C1 segment of cervical spinal cord (tissue), 14 donors: ENCODE measurements around the gene OGFOD3.
"Not testable (repeated sequence)": the region's sequence is repeated elsewhere in the genome, so short reads cannot be mapped to it uniquely, and the experiment has no call there.

ENCODE experiments used
- DNase-seq, 14 donors: peaks; one replicate each; lab custom pipeline; 2025; lab: John Stamatoyannopoulos, UW

The OGFOD3 gene

GRCh38 chr17:82374626-82375331, 43.6 kb downstream of the OGFOD3 start:
- DNase-seq = no peak

DNA sequence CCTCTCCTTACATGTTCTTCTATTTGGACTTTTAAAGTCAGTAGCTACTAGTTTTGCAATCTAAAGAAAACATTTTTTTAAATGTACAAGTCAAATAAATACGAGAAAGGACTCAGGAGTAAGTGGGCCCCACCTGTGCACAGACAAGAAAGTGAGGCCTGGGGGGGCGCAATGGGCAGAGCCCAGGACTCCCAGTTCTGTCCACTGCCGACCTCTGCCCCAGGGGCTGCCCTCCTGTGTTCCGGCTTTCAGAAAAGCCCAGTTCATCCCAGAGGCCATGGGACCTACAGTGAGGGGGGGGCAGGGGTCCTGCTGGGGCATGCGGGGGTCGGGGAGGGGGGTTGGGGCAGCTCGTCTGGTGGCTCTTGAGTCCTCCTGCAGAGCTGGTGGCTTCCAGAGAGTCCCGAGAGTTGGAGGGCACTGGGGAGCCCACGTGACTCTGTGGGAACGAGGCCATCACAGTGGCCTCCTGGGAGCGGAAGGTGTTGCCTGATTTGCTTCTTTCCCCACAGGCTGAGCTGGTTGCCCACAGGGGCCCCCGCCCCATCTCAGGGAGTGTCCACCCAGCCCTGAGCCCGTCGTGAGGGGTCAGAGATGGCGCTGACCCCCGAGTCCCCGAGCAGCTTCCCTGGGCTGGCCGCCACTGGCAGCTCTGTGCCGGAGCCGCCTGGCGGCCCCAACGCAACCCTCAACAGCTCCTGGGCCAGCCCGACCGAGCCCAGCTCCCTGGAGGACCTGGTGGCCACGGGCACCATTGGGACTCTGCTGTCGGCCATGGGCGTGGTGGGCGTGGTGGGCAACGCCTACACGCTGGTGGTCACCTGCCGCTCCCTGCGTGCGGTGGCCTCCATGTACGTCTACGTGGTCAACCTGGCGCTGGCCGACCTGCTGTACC, 44.4 kb downstream of the OGFOD3 start:
- DNase-seq = no peak

DNA sequence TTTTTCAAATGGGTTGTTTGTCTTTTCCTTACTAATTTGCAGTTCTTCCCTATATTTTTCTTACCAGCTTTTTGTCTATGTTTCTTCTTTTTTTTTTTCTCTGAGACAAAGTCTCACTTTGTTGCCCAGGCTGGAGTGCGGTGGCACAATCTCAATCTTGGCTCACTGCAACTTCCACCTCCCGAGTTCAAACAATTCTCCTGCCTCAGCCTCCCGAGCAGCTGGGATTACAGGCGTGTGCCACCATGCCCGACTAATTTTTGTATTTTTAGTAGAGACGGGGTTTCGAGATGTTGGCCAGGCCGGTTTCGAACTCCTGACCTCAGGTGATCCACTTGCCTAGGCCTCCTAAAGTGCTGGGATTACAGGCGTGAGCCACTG, 45.3 kb downstream of the OGFOD3 start:
- not testable (repeated sequence) for DNase-seq

DNA sequence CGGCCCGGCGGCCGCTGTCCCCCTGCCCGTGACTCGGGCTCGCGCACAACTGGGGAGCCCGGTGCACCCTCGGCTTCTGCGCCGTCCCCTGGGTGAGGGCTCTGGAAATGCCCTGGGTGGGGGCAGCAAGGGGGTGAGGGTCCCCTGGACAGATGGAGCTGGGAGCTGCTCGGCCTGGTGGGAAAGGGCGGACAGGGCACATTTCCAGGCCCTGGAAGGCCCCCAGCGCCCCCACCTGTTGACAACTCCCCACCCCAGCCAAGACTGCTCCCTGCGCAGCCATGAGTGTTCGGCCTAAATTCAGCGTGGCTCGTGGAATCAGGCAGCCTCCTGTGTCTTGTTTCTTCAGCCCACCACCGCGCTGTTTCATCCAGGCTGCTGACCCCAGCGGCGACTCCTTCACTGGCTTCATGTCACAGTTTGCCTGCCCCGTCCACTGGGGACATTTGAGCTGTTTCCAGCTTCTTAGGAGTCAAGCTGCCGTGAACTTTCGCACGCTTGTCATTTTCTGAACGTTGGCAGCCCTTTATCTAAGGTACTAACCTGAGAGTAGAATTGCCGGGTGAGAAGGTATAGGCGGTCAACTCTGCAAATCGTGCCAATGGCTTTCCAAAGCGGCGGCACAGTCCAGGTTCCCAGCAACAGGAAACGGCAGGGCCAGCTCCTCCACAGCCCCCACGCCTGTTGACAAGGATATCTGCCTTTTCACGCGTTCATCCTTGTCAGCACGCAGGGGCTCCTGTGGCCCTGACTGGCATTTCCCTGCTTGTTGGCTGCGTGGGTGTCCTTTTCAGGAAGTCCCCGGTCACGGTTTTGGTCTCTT, 45.9 kb downstream of the OGFOD3 start:
- DNase-seq = no peak

DNA sequence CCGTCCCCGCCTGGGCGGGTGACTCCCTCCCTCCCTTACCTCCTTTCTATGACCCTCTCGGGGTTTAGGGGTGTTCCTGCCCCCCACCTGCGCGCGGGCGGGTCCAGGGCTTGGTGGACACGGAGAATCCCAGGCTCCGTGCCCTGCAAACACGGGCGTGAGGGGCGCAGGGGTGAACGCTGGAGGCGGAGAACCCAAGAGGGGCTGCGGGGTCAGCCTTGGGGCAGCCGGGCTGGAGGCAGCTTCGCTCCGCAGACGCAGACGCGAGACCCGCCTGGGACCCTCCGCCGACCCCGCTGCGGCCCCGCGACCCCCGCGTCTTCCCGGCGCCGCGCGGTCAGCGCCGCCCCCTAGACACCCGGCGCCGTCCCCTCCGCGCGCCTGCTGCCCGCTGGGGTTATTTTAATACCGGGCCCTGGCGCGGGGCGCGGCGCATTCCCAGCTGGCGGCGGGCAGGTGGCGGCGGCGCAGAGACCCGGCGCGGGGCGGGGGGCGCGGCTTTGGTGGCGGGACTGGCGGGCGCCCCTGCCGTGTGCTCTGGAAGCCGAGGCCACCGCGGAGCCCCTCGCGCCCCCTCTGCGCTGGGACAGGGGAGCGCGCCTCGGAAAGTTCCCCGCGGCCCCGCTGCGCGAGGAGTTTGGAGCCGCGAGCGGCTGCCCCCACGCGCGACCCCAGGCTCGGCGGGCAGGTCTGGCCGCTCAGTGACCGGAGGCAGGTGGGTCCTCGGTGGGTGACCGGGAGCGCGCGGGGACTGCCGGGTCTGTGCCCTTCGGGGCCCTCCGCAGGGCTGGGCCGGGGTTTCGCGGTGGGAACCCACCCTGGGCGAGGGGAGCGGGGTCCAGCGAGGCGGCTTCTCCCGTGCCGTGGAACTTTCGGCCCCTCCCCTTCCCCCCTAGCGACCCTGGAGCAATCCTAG, 46.8 kb downstream of the OGFOD3 start, which contains the start of gene UTS2R:
UTS2R (plus strand) TSS at position 433 of the 916 bp plus-strand sequence. CDS start 2,560 bp downstream, outside the sequence.
- DNase-seq = no peak

DNA sequence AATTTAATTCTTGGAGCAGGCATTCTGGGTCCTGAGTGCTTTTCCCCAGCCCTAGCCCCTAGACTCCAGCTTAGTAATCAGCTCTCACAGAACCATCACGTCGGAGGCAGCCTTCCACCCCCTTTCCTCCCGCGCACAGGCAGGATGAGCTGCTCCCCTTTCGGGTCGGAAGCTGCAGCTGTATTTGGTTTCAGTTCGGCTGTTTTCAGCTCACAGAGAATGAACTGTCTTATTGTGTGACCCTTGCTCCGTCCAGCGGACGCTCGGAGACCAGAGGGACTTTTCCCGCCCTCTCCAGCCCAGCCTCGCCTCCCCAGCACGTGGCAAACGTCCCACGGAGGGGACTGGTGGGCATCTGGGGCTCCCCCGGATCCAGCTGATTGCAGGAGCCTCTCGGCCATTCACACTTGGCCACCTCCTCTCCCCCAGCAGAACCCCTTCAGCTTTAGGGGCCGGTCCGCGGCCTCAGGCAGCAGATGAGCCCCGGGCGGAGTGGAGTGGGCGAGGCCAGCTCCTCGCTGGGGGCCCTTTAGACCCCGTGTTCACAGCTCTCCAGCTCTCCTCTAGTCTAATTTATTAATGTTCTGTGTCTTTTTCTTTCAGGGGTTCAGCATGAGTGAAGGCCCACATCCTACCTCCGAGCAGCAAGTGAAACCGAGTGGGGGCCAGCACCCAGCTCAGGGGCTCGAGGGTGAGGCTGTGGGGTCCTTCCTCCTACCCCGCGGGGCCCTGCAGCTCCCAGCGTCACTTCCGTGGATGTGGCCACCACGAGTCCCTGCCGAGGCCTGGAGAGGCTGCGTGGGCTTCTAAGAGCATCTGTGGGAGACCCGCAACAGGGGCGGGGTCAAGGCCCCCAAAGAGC, 47.7 kb downstream of the OGFOD3 start:
- DNase-seq = no peak

DNA sequence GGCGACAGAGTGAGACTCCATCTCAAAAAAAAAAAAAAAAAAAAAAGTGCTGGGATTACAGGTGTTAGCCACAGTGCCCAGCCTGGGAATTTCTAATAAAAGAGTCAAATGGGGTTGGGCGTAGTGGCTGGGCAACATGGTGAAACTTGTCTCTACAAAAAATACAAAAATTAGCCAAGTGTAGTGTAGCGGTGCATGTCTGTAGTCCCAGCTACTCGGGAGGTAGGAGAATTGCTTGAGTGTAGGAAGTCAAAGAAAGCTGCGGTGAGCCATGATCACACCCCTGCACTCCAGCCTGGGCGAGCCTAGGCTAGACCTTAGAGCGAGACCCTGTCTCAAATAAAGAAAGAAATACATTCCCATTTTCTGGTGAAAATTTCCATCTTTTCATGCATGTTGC, 49.2 kb downstream of the OGFOD3 start:
- DNase-seq = no peak

DNA sequence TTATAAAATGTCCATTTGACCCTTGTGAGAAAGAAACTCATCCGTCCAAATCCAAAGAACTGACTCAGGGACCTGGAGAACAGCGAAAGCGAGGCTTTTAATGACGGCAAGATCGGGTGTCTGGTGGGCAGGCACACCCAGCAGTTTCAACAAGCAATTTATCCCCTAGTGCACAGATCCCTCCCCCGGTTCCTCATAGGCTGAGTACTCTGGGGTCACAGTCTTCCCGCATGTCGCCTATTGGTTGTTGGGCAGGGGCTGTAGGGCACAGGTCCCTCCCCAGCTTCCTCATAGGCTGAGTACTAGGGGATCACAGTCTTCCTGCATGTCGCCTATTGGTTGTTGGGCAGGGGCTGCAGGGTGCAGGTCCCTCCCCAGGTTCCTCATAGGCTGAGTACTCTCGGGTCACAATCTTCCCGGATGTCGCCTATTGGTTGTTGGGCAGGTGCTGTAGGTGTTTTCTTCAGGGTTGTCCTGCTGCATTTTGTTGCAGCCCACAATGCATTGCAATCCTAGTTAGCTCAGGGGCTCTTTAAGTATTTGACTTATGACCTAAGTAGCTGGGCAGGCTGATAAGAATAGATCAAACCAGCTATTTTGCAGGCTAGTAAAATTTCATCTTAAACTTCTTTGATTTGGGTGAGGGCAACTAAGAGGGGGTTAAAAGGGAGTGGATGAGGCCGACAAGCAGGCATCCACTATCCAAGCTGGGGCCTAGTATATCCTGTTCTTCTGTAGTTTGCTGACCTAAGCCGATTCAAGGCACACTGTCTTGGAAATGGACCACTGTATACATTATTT, 50.5 kb downstream of the OGFOD3 start:
- no peak for DNase-seq

GRCh38 chr17:82366749-82367148, 51.6 kb downstream of the OGFOD3 start:
- DNase-seq = no peak

DNA sequence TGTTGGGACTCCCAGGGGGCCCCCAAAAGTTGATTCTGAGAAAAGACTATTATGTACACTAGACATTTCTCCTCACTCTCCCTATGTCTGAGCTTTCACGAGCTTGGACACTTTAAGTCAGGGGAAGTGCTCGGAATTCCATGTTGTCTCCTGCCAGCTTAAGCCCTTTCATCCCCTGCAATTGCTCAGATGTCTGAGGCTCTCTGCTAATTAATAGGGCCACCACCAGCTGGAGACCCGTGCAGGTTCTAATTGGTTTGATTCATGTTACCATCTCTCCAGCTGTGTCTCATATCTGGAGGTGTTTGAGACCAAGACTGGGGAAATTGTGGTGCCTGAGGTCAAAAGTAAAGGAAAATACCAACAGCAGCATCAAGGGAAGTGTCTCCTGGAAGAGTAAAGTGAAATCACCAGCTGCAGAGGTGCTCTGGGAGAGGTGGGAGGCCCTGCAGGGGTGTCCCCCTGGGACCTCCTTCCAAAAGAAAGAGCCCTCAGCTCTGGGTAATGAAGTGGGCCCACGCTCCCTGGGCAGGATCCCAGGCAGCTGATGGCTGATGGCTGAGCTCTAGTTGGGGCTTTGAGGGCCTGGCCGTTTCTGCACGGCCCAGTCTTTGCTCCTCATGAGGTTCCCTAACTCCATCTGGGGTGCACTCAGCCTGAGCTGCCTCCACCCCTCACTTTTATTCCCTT, 52.6 kb downstream of the OGFOD3 start:
- no peak for DNase-seq

DNA sequence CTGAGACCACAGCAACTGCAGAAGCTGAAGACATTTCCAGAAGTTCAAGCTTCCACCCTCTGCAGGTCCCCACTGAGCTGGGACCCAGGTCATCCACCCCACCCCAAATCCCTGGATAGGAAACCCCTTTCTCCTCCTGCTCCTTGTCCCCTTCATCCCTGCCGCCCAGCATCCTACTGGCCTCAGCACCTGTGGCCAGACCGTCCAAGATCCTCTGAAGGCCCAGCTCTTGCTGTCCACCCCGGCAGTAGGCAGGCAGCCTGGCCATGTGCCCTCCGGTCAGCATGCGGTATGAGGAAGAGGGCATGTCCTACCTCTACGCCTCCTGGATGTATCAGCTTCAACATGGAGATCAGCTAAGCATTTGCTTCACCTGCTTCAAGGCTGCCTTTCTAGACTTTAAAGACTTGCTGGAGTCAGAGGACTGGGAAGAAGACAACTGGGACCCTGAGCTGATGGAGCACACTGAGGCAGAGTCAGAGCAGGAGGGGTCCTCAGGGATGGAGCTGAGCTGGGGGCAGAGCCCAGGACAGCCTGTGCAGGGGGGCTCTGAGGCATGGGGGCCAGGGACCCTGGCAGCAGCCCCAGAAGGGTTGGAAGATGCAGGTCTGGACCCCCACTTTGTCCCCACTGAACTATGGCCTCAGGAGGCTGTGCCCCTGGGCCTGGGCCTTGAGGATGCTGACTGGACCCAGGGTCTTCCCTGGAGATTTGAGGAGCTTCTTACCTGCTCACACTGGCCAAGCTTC, 56.3 kb downstream of the OGFOD3 start:
- DNase-seq = no peak

DNA sequence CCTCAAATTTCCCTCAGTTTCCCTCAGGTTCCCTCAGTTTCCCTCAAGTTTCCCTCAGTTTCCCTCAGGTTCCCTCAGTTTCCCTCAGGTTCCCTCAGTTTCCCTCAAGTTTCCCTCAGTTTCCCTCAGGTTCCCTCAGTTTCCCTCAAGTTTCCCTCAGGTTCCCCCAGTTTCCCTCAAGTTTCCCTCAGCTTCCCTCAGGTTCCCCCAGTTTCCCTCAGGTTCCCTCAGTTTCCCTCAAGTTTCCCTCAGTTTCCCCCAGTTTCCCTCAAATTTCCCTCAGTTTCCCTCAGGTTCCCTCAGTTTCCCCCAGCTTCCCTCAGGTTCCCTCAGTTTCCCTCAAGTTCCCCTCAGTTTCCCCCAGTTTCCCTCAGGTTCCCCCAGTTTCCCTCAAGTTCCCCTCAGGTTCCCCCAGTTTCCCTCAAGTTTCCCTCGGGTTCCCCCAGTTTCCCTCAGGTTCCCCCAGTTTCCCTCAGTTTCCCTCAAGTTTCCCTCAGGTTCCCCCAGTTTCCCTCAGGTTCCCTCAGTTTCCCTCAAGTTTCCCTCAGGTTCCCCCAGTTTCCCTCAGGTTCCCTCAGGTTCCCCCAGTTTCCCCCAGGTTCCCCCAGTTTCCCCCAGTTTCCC, 58.8 kb downstream of the OGFOD3 start:
- not testable (repeated sequence) for DNase-seq

DNA sequence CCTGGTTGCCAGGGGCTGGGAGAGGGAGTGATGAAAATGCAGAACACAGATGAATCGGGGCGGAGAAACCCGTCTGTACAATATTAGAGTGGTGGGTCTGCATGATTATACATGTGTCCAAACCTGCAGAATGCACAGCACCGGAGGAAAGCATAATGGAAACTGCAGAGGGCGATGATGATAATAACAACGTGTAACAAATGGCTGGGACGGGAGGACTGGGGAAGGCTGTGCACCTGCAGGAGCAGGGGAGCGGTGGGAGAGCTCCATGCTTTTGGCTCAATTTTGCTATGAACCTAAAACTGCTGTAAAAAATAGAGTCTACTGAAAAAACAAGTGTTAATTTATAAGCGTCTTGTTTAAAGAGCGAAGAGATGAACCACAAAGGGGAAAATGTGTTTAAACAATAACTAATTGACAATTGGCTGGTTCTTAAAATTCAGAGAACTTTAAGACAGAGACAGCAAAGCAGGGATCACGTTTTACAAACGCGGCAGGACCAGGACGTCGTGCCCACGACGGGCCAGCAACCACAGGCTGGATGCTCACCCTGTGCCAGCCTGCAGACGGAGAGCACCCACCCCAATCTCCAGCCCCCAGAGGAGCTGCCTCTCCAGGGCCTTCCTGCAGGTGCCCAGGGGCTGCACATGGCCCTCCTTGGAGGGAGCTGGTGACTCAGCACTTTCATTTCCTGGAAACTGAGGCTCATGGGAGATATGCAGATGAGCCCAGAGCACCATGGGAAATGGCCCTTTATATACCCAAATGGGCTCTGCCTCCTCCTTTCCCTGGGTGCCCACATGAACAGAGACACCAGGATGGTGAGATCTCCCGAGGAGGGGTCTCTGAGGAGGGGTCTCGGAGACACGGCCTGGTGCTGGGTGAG, 59.7 kb downstream of the OGFOD3 start, which contains the start of gene TEX19:
TEX19 (plus strand) TSS at position 783 of the 886 bp plus-strand sequence. CDS start 2,904 bp downstream, outside the sequence.
- DNase-seq = no peak

DNA sequence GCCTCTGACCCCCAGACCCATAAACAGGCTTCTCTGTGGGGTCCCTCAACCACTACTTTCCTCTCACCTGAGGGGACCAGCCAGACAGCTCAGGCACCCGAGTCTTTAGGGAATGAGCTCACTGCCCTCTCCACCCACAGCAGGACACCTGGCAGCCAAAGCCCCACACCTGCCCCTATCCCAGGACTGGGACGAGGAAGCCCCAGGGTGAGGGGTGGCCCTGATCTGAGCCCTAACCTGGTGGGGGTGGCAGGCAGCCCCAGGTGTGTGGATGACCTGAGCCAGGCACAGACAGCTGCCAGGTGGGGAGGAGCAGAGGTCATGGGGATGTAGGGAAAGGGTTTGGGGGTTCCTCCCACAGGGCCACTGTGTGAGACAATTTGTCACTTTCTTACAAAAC, 61.0 kb downstream of the OGFOD3 start:
- no peak for DNase-seq

DNA sequence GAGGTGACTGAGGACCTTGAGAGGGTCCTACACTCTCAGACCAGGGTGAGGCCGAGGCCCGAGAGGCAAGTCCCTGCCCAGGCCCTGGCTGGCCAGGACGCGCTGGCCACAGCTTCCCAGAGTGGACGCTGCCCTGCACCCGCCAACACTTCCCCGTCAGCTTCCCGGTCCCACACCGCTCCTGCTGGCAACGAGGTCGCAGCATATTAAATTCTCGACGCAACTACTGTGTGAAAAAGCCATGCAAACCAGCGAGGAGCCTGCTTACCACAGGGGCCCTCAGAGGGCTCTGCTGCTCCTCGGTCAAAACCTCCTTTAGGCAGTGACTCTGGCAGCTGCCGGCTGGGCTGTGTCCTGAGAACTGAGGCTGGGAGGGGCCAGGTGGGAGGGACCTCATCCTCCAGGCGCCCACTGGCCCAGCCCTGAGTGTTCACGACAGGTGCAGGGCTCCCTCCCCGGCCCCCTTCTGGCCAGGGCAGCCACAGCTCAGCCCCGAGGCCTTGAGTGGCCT, 61.5 kb downstream of the OGFOD3 start:
- no peak for DNase-seq
